IMR-90 (cell line): ENCODE measurements around the gene SMARCA5.

ENCODE experiments used
- CEBPB ChIP-seq: IDR thresholded peaks from 2 replicates; pipeline ENCODE4 v1.6.1; 2012; ENCODE audit warnings: low read depth, low read length, improper control_type of control experiment
- RCOR1 ChIP-seq: IDR thresholded peaks from 2 replicates; pipeline ENCODE4 v1.6.1; 2012; ENCODE audit warnings: mild to moderate bottlenecking, low read length, improper control_type of control experiment; ENCODE audit not compliant: insufficient replicate concordance
- TF ChIP-seq, protein P1 (sequence below): conservative IDR thresholded peaks from 2 replicates; pipeline ENCODE4 v1.5.1; 2012; ENCODE audit warnings: mild to moderate bottlenecking, low read depth, low read length, improper control_type of control experiment

DNA sequence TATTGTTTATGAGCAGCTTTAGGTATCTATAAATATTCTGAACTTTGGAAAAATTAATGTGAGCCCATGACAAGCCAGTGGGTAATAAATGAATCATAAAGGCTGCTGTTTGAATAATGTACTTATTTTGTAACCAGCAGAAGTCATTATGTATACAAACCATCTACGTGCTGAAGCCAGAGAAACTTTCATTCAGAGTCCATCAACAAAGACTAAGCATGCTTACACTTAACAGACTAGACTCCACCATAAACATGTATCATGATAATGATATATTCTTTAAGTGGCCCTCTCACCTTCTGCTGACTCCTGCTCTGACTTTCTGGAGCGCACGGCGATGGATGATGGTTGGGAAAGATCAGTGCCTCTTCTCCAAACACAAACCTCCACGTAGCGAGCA is 72.0 kb downstream of the SMARCA5 start:
- TF ChIP-seq, protein P1, sequence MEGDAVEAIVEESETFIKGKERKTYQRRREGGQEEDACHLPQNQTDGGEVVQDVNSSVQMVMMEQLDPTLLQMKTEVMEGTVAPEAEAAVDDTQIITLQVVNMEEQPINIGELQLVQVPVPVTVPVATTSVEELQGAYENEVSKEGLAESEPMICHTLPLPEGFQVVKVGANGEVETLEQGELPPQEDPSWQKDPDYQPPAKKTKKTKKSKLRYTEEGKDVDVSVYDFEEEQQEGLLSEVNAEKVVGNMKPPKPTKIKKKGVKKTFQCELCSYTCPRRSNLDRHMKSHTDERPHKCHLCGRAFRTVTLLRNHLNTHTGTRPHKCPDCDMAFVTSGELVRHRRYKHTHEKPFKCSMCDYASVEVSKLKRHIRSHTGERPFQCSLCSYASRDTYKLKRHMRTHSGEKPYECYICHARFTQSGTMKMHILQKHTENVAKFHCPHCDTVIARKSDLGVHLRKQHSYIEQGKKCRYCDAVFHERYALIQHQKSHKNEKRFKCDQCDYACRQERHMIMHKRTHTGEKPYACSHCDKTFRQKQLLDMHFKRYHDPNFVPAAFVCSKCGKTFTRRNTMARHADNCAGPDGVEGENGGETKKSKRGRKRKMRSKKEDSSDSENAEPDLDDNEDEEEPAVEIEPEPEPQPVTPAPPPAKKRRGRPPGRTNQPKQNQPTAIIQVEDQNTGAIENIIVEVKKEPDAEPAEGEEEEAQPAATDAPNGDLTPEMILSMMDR, result no peak
- TF ChIP-seq RCOR1 (no peak), CEBPB (no peak)
